GM18868 (cell line): Measurements from ENCODE around the gene E2F2.

Experiments used
- ATAC-seq: cut with Tn5 transposase; IDR thresholded peaks from one replicate; pipeline ENCODE4 v1.9.1; 2021; ENCODE audit warnings: mild to moderate bottlenecking, moderate library complexity; ENCODE audit not compliant: unreplicated experiment

The E2F2 gene

DNA sequence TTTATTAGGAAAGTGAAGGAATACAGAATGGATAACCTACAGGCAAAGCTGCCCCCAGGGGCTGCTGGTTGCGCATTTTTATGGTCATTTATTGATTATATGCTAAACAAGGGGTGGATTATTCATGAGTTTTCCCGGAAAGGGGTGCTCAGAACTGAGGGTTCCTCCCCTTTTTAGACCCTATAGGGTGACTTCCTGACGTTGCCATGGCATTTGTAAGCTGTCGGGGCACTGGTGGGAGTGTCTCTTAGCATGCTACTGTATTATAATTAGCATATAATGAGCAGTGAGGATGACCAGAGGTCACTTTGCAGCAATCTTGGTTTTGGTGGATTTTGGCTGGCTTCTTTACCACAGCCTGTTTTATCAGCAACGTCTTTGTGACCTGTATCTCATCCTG, 41.2 kb downstream of the E2F2 start:
- no peak for ATAC-seq

DNA sequence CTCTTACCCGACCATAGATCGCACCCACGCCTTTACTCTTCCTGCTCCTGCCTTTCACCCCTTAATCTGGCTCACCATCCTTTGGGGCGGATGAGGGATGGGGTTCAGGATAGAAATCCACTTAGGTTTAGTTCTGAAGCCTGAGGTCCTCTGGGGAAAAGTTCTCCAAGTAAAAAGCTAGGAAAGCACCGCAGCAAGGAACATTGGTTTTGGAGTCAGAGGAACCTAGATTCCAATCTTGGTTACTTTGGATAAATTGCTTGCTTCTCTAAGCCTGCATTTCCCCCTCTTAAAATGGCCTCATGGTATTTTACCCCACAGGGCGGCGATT, 46.1 kb downstream of the E2F2 start:
- no peak for ATAC-seq

DNA sequence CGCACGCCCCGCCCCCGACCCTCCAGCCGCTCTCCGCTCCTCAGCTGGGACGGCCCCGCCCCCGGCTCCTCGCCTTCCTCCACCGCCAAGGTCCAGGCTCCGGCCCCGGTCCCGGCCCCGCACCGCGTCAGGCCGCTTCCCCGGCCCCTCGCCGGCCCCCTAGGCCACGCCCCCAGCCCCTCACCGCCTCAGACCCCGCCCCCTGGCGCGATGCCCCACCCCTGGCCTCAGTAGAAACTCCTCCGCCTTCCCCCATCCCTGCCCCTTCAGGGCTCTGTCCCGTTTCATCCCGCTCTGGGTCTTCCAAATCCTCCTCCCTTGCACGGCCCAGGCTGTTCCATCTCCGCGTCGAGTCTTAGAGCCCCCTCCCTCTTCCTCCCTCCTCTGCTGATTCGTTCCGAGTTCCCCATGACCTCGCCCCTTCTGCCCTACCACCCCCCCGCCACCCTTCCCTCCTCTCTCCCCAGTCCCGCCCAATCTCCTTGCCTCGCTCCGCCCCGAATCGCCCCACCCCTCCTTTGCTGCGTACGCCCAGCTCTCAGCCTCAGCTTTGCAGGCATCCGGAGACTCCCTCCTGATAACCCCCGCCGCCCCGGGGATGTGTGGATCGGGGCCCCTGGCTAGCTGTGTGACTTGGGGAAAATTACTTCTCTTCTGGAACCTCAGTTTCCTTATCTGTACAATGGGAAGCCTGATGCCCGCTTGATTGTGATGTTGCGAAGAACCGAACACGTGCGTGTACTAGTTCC, 46.6 kb downstream of the E2F2 start:
- ATAC-seq: peak; percentile 52

DNA sequence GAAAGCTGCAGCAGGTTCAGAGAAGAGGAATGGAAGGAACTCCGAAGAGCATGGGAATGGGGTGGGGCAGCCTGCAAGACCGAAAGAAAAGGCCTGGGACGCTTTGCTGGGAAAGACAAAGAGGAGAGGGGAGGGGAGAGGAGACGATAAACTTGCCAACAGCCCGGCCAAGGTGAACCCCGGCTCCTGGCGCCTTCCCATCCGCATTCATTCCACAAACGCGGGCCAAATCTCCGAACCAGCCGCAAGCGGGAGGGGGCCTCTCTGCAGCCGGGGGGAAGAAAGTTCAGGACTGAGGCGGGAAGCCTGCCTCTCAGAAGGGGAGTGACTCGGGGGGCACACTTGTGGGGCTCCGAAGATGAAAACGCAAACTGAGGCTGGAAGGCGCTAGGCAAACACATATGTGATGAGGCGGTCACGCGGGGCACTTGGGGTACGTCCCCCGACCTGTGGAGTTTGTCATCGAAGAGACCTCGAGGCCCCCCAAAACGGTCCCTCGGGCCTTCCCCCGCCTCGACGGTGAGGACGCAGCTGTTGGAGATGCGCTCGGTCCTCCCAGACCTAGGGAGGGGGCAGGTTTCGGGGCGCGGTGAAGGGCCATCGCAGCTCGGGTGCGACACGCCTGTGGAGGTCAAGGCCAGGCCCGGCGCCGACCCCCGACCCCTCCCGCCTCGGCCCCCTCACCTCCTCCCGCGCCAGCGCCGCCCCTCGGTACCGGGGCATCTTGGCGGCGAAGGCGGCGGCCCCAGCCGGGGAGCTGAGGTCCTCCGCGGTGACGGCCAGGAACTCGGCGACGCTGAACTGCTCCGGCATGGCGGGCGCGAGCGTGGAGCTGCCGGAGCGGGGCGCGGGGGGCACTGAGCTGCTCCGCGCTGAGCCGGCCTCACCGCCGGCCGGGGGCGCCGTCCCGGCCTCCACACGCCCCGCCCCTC, 47.4 kb downstream of the E2F2 start, which contains the start of gene ASAP3:
Gene ASAP3, minus strand, starts transcription at position 859 of the 932 bp plus-strand sequence. Its CDS starts 46 bp downstream, at position 813.
- ATAC-seq: no peak

DNA sequence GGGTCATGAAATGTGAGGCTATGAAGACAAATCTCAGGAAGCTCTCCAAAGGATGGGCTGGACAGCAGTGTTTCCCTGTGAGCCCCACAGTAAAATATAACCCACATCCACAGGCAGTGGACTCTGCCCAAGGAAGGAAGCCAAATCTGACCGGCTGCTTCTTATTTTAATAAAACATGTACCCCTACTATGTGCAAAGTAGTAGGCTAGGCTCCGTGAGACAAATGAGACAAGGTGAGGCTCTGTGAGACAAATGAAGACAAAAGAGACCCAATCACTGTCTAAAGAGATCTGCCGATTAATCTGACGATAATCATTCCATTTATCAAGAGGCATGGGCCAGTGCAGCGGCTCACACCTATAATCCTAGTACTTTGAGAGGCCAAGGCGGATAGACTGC, 49.1 kb downstream of the E2F2 start:
- ATAC-seq: no peak

DNA sequence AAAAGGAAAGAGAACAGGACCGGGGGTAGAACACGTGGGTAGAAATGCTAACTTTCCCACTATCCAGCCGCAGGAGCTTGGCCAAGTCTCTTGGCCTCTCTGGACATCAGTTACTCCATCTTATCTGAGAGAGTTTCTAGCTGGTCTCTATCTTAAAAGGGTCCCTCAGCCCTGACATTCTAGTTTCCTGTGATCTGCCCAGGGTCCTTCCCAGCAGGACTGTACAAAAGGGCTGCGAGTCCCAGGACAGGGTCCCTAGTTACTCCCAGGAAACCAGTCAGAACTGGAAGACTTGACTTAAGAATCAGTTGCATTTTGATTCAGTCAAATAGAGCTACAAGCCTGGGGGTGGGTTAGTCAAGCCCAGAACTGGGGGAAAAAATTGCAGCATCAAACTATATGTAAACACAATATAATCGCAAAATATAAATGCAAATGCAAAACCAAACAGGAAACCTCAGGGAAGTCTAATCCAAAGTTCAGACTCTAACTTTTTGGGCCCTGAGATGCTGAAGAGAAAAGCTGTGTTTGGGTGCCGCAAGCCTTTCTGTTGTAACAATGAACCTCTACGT, 49.9 kb downstream of the E2F2 start:
- ATAC-seq: no peak

DNA sequence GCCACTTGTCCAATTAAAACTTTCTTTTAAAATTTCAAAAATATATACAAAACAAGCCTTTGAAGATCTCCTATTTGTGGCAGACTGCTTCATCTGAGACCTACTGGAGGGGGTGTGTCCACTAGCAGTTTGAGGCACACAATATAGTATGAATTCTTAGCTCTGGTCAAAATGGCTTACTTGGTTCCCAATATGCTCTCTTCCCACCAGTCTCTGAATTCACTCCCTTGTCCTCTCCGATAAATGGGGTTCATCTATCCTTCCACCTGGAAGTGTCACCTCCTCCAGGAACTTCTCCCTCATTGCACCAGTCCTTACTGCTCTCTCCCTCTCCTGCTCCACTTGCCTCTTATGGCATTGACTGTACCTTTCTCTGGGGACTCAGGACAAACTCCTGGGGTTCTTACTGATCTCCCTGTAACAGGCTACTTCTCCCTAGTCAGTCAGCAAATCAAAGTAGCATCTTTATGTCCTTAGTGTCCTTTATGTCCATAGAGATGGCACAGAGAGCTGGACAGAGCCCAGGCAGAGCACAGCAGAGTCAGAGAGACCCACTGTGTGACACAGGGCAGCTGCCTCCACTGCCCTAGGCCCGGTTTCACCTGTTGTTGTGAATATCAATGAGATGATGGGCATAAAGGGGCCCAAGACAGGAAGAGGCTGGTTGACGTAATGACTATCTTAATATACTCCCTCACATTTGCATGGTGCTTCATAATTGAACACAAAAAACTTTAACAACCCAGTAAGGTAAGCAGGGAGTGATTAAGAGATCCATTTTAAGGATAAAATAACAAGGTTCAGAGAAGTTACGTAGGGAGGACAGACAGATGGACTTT, 50.6 kb downstream of the E2F2 start:
- no peak for ATAC-seq

DNA sequence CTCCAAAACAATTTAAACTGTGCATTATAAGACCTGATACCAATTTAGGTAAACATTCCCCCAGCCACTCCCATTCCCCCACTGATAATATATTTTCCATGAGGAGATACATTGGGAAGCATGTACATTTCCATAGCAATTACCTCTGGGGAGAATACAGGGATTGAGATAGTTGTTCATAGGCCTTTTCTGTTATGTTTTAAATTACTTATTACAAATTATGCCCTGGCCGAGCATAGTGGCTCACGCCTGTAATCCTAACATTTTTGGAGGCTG, 51.4 kb downstream of the E2F2 start:
- no peak for ATAC-seq

DNA sequence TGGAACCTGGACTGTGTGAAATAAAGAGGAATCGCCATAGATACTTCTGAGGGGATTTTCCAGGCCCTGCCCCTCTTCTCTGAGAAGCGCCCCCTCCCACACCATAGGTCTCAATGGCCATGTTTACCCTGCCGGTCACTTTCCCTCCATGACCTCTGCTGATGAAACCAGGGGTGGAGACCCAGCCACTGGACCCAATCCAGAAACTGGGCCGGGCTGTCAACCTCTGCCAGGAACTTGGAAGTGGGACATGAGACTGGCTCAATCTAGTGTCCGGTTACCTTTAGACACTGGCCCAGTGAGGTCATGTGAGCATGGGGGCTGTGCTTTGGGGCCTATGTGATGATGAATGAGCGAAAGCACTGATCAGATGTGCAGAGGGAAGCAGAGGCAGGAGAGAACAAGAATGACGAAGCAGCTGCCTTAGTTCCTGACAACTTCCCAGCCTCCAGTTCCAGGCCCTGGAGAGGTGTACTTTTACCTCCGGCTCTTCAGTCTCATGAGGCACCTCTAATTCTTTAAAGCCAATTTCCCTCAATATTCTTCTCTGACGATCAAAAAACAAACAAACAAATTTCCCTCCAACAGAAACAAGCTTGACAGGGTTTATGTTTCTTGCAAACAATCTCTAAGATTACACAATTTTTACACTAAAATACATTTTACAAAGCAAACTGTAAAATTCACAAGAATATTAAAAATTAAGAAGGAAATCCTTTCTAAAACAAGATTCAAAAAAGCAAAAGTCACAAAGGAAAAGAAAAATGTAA, 52.0 kb downstream of the E2F2 start:
- ATAC-seq: no peak

DNA sequence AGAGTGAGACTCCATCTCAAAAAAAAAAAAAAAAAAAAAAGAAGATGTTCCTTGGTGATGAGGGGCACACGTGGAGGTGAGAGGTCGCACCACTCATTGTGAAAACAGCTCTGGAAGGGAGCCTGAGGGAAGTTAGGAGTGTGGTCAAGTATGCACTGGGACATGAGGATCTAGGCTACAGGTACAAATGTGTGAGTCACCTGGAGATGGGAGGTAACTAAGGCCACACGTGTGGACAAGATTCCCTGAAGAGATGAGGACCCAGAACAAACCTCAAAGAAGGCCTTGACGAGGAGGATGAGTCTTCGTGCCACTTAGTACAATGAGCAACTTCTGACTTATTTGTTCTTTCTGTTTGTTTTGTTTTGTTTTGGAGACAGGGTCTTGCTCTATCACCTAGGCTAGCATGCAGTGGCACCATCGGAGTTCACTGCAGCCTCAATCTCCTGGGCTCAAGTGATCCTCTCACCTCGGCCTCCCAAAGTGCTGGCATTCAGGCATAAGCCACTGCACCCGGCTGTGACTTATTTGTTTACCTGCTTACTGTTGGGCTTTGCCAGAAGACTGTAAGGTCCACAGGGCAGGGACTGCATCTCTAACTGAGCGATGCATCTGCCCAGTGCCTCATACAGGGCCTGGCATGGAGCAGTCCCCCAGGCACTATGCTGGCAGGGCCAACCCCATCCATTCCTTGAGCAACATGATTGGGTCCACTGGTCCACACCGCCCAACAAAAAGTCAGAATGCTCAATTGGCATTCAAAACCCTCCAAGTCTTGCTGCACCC, 53.5 kb downstream of the E2F2 start:
- ATAC-seq: no peak

DNA sequence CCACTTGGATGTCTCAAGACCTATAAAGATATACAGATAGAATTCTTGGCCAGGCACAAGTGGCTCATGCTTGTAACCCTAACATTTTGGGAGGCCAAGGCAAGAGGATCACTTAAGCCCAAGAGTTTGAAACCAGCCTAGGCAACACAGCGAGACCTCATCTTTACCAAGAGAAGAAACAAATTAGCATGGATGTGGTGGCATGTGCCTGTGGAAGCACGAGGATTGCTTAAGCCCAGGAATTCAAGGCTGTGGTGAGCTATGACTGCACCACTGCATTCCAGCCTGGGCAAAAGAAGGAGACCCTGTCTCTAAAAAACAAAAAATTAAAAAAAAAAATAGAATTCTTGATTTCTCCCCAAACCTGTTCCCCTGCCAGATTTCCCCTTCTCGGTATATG, 55.4 kb downstream of the E2F2 start:
- no peak for ATAC-seq

DNA sequence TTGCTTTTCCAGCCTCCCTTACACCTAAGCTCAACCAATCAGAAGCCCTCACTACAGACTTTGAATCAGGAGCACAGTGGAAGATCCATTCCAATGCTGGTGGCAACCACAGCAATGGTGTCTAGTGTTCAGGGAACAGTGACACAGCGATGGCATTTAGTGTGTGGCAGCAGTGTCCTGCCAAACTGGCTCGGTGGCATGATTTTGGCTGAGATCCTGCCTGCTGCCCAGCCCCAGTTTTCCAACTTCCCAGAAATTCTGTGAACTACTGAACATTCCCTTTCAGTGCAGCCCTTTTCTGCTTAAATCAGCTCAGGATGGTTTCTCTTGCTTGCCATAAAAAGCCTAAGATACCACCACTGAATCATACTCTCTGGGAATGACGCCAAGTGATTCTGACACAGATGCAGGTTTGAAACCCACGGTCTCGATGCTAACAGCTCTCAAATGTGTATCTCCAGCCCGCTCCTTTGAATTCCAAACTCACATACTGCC, 55.9 kb downstream of the E2F2 start:
- ATAC-seq: no peak

DNA sequence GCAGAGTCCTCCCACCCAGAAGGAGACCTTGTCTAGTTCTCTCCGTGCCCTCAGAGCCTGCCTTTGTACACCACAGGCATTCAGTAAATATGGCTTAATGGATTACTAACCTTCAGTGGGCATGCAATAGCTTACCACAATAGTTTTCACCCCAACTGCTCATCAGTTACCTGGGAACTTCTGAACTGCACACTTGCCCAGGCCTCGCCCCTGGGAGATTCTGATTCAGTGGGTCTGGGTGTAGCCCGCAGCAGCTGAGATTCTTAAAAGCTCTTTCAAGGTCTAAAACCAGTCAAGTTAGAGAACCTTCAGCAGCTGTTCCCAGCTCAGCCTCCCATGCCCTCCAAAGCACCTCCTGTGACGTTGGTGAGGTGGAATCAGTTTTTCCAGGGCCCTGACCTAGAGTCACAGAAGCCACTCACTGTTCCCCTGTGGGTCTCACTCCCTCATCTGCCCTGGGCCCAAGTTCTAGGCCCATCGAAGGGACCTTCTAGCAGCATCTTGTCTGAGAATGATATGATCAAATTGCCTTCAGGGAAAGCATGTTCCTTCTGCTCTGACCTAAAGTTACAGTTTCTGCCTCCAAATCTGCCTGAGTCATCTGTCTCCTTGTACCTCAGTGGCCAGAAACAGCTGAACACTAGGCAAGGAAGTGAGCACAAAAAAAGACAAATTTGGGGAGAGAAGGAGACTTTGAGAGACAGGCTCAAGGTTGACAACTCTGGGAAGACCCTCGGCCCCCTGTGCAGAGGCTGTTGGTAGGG, 57.8 kb downstream of the E2F2 start:
- ATAC-seq: no peak

DNA sequence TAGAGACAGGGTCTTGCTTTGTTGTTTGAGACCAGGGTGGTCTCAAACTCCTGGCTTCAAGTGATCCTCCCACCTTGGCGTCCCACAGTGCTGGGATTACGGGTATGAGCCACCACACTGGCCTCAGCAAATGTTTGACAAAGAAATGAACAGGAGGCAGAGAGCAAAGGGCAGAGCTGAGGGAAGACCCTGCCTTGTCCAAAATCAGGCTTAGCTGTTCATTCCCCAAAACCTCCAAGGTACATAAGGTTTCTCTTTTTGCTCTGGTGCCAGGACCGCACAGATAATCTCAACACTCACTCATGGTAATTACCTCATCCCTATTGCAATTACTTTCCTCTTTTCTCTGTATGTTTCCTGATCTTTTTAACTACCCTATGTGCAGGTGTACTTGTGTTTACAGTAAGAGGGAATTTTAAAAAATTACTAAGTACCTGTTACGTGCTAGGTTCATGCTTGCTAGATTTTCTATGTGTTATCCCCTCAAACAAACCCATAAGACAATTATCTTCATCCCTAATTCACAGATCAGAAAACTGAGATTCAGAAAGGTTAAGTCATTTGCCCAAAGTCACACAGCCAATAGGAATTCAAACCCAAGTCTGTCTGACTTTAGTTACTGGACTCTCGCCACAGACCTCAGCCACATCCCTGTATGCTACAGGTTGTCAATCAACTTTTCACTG, 58.5 kb downstream of the E2F2 start:
- ATAC-seq: no peak

DNA sequence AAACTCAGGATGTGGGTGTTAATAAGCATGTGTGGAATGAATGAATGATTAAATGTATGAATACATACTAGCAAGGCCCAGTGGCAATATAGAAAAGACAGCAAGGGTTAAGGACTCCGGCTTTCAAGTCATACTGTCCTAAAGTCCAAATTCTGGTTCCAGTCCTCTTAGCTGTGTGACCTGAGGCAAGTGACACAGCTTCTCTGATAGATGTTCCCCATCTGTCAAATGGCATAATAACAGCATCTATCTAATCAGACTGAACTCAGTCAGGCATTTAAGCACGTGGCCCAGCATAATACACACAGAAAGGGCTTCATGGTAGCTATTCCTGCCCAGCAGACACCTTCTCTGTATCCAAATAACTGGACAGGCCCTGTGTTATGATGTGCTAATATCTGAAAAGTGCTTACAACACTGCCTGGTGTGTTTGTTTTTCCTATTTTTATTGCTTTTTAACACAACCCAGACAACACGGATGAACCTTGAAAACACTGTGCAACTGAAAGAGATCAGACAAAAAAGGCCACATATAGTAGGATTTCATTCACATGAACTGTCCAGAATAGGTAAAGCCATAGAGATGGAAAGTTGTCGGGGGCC, 59.5 kb downstream of the E2F2 start:
- ATAC-seq: no peak

DNA sequence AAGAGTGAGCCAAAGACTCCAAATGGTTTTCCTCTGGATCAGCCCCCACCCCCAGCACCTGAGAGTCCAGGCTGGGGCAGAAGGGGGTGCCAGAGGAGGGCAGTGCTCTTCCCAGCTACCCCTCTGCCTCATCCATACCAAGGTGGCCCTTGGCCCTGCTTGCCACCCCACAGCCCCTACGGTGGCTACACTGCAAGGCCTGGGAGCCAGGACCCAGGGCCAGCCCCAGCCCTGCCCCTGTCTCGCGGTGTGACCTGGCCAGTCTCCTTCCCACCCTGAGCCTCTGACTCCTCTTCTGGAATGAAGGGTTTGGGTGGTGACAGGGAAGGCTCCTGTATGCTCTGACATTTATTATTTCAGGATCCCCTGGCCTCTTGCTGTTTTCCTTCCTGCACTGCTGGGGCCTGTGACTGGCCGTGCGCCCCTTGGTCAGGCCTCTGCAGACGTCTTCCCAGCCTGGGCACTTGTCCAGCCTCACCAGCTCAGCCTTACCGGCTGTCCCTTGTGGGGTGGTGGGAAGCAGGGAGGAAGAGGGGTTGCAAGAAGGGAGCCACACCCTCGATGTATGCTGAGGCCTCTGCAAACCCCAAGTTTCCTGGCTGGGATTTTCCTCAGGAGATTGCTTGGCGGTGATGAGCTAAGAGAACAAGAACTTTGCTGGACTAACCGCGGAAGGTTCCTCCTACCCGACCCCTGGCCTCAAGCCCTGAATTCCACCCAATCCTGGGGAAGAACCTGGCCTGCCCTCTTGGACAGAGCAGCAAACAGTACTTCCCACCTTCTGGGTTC, 60.6 kb downstream of the E2F2 start:
- no peak for ATAC-seq

DNA sequence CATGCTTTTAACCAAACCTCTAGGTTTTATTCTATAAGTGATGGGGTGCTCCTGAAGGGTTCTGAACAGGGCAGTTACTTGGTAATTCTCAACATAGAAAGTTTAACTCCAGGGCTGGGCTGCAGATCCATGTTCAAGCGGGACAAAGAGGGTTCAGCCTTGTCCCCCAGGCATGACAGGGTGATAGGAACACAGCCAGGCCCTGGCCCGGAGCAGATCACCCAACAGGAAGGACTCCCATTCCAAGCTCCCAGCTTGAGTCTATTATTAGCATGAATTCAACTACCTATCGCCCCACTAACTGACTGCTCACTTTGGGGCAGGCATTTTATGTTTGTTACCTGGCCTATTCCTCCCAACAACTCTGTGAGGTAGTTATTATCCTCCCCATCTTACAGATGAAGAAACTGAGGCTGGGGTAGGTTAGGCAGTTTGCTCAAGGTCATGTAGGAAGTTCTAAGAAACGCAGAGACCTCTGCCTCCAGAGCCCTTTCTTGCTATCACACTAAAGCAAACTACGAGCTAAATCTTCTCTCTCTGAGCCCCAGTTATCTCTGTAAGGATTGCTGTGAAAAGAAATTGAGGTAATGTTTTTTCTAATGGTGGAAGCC, 61.6 kb downstream of the E2F2 start:
- ATAC-seq: no peak
